HepG2 (cell line): Measurements from ENCODE around the gene B3GNT8. TPM values are rescaled to one million over a fixed set of nuclear protein-coding genes. Genes with fewer than 3 reads are reported as not detected.

Experiments
- AGO1 ChIP-seq: fragments of 200-400 bp; formaldehyde crosslinking; IDR thresholded peaks from 2 replicates; pipeline ENCODE4 v1.6.1; 2017; ENCODE audit warnings: mild to moderate bottlenecking, low read depth, low read length, moderate library complexity; ENCODE audit not compliant: poor library complexity, severe bottlenecking
- KDM5B ChIP-seq: sonication (generic); formaldehyde crosslinking; IDR thresholded peaks from 2 replicates; pipeline ENCODE4 v1.4.0; 2020; ENCODE audit warnings: missing genetic modification reagents, mild to moderate bottlenecking, borderline replicate concordance
- KLF15 ChIP-seq: sonication (generic); formaldehyde crosslinking; IDR thresholded peaks from 2 replicates; pipeline ENCODE4 v1.8.1; 2023; ENCODE audit warnings: borderline replicate concordance, mild to moderate bottlenecking, inconsistent platforms, missing genetic modification reagents, mixed read lengths
- KMT2A ChIP-seq: sonication (generic); formaldehyde crosslinking; IDR thresholded peaks from 2 replicates; pipeline ENCODE4 v1.4.0; 2020; ENCODE audit warnings: missing genetic modification reagents
- NCOR1 ChIP-seq: fragments of 200-600 bp; sonication (generic); IDR thresholded peaks from 2 replicates; pipeline ENCODE4 v1.7.0; 2017; ENCODE audit warnings: antibody characterized with exemption, low read length, borderline replicate concordance
- PHF20 ChIP-seq: sonication (generic); formaldehyde crosslinking; IDR thresholded peaks from 2 replicates; pipeline ENCODE4 v1.5.0; 2020; ENCODE audit warnings: mild to moderate bottlenecking, missing genetic modification reagents
- PITX1 ChIP-seq: sonication (generic); formaldehyde crosslinking; IDR thresholded peaks from 2 replicates; pipeline ENCODE4 v1.5.1; 2020; ENCODE audit warnings: mild to moderate bottlenecking, missing genetic modification reagents
- POLR2A ChIP-seq, 2 experiments: IDR thresholded peaks; 2 replicates each; pipeline ENCODE4 v1.6.1; 2011; ENCODE audit warnings: low read depth in 2 of 2, low read length in 2 of 2, mild to moderate bottlenecking in 1 of 2, moderate library complexity in 1 of 2; ENCODE audit not compliant: insufficient read depth in 1 of 2
- RXRA ChIP-seq: sonication (generic); formaldehyde crosslinking; IDR thresholded peaks from 2 replicates; pipeline ENCODE4 v1.5.1; 2020; ENCODE audit warnings: missing genetic modification reagents
- STAG1 ChIP-seq: sonication (generic); formaldehyde crosslinking; IDR thresholded peaks from 2 replicates; pipeline ENCODE4 v1.4.0; 2020; ENCODE audit warnings: missing genetic modification reagents
- ZFX ChIP-seq: sonication (generic); formaldehyde crosslinking; IDR thresholded peaks from 2 replicates; pipeline ENCODE4 v1.4.0; 2020; ENCODE audit warnings: mild to moderate bottlenecking, low read depth, missing genetic modification reagents, moderate library complexity
- ZNF121 ChIP-seq: sonication (generic); formaldehyde crosslinking; IDR thresholded peaks from 2 replicates; pipeline ENCODE4 v1.5.0; 2020; ENCODE audit warnings: mild to moderate bottlenecking, missing genetic modification reagents
- ZNF546 ChIP-seq: sonication (generic); formaldehyde crosslinking; conservative IDR thresholded peaks from 2 replicates; pipeline ENCODE4 v1.8.1; 2023; ENCODE audit warnings: mild to moderate bottlenecking, missing genetic modification reagents
- ZNF768 ChIP-seq: sonication (generic); formaldehyde crosslinking; IDR thresholded peaks from 2 replicates; pipeline ENCODE4 v1.4.0; 2020; ENCODE audit warnings: missing genetic modification reagents
- ZNF883 ChIP-seq: sonication (generic); formaldehyde crosslinking; IDR thresholded peaks from 2 replicates; pipeline ENCODE4 v1.5.1; 2020; ENCODE audit warnings: mild to moderate bottlenecking, missing genetic modification reagents; ENCODE audit errors: not compliant biosample characterization
- ZSCAN31 ChIP-seq: sonication (generic); formaldehyde crosslinking; IDR thresholded peaks from 2 replicates; pipeline ENCODE4 v1.5.0; 2020; ENCODE audit warnings: low read depth, mild to moderate bottlenecking, missing genetic modification reagents
- polyA plus RNA-seq, 8 experiments: library from polyadenylated mRNA; depleted of rRNA in 3 of 8; stranded (reverse) in 7 of 8; unstranded in 1 of 8; fragments of >200 nt; fragmentation: Illumina TruSeq in 4 of 8; extraction: Trizol in 4 of 8; gene quantifications; 2 replicates each; pipeline versions ENCODE4 v1.2.1 to v1.2.3, GENCODE V29; 2011 to 2016; ENCODE audit warnings: low read depth in 4 of 8, missing spikeins in 1 of 8, mixed read lengths in 1 of 8; ENCODE audit not compliant: insufficient read depth in 1 of 8
- total RNA-seq, 5 experiments: library from RNA; depleted of rRNA; stranded (reverse); fragments of >200 nt; fragmentation: Illumina TruSeq; extraction: Trizol; gene quantifications; 2 replicates each; pipeline ENCODE4 v1.2.3, GENCODE V29; 2016; ENCODE audit warnings: low read depth in 1 of 5
- TF ChIP-seq, protein P1 (sequence below): IDR thresholded peaks from 2 replicates; pipeline ENCODE4 v1.6.1; 2016
- TF ChIP-seq, protein P2 (sequence below): sonication (generic); formaldehyde crosslinking; IDR thresholded peaks from 2 replicates; pipeline ENCODE4 v1.5.0; 2020; ENCODE audit warnings: missing genetic modification reagents, mild to moderate bottlenecking, borderline replicate concordance

B3GNT8 gene
- total and polyA plus RNA-seq, 2 of the 13 experiments (the other 11 are each of a cell fraction or from before 2014, with no cell fraction given) = 0.26 to 1.9 TPM

- TF ChIP-seq, protein P1, sequence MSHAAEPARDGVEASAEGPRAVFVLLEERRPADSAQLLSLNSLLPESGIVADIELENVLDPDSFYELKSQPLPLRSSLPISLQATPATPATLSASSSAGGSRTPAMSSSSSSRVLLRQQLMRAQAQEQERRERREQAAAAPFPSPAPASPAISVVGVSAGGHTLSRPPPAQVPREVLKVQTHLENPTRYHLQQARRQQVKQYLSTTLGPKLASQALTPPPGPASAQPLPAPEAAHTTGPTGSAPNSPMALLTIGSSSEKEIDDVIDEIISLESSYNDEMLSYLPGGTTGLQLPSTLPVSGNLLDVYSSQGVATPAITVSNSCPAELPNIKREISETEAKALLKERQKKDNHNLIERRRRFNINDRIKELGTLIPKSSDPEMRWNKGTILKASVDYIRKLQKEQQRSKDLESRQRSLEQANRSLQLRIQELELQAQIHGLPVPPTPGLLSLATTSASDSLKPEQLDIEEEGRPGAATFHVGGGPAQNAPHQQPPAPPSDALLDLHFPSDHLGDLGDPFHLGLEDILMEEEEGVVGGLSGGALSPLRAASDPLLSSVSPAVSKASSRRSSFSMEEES (CRISPR knock-in tag) = no peak
- TF ChIP-seq KDM5B (CRISPR knock-in tag) (peak; percentile 44; the same call in 1 of the 2 replicates), ZNF121 (CRISPR knock-in tag) (no peak), KMT2A (CRISPR knock-in tag) (no peak), NCOR1 (no peak), POLR2A (IDR thresholded peaks at IDR 0.05; ENCODE audit: insufficient read depth in 1 of 2, low read depth in 2 of 2, low read length in 2 of 2) (no peak), PHF20 (CRISPR knock-in tag) (no peak), ZNF883 (CRISPR knock-in tag) (peak; percentile 43), PITX1 (CRISPR knock-in tag) (no peak), ZFX (no peak), ZNF768 (CRISPR knock-in tag) (no peak), KLF15 (CRISPR knock-in tag) (no peak), STAG1 (CRISPR knock-in tag) (no peak), ZSCAN31 (CRISPR knock-in tag) (no peak), ZNF546 (CRISPR knock-in tag) (no peak), AGO1 (no peak), RXRA (CRISPR knock-in tag) (no peak)
- TF ChIP-seq, protein P2, sequence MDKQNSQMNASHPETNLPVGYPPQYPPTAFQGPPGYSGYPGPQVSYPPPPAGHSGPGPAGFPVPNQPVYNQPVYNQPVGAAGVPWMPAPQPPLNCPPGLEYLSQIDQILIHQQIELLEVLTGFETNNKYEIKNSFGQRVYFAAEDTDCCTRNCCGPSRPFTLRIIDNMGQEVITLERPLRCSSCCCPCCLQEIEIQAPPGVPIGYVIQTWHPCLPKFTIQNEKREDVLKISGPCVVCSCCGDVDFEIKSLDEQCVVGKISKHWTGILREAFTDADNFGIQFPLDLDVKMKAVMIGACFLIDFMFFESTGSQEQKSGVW = no peak
Measured at GRCh38 chr19:41412953-41413352, 14.2 kb downstream of the B3GNT8 start (continued).
